Right forelimb (tissue), 1 donor: ENCODE results near the gene PCMT1.
"Not testable (repeated sequence)": the region's sequence is repeated elsewhere in the genome, so short reads cannot be mapped to it uniquely, and the experiment has no call there.

Source experiments
- DNase-seq: peaks from one replicate; pipeline ENCODE4 v3.0.0-alpha.2; 2018

The PCMT1 gene

GRCh38 chr6:149751239-149751638 is 1.7 kb downstream of the PCMT1 start:
- no peak for DNase-seq

DNA sequence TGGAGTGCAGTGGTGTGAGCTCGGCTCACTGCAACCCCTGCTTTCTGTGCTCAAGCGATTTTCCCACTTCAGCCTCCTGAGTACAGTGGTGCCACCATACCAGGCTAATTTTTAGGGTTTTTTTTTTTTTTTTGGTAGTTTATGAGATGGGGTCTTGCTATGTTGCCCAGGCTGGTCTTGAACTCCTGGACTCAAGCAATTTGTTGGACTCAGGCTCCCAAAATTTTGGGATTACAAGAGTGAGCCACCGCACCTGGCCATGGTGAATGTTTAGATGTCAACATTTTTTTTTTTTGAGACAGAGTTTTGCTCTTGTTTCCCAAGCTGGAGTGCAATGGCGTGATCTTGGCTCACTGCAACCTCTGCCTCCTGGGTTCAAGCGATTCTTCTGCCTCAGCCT is 2.4 kb downstream of the PCMT1 start:
- not testable (repeated sequence) for DNase-seq

DNA sequence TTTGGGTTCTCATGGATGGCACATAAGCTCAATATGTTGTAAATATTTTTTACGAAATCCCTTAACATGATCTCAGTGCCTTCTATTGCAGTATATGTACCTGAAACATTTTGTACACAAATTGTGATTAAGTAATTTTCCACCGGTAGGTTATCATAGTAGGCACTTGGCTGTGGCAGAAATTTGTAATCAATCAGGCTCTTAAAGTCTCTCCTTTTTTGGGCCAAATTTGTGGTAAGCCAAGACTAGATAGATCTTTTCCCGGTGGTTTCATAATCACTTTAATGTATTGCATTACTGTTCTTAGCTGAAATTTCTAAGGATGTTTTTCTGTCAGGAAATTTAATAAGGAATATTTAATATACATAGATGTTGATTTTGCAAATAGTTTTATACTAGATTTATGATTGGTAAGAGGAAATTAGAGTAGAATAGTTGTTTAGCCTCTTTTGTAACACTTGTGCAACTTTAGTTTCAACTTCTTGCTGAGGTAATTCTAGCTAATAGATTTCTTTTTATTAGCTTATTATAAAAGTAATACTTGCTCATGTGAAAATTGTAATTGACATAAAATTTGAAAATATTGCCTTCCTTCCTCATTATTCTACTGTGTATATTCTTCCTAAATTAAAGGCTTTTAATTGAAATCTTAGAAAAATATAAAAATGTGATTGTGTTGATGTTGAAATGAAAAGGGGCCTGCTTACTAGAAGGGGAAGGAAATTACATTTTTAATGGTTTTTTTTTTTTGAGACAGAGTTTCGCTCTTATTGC is 3.2 kb downstream of the PCMT1 start:
- DNase-seq, result no peak

DNA sequence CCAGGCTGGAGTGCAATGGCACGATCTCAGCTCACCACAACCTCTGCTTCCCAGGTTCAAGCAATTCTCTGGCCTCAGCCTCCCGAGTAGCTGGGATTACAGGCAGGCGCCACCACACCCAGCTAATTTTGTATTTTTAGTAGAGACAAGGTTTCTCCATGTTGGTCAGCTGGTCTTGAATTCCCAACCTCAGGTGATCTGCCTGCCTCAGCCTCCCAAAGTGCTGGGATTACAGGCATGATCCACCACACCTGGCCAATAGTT is 3.8 kb downstream of the PCMT1 start:
- DNase-seq, result not testable (repeated sequence)

DNA sequence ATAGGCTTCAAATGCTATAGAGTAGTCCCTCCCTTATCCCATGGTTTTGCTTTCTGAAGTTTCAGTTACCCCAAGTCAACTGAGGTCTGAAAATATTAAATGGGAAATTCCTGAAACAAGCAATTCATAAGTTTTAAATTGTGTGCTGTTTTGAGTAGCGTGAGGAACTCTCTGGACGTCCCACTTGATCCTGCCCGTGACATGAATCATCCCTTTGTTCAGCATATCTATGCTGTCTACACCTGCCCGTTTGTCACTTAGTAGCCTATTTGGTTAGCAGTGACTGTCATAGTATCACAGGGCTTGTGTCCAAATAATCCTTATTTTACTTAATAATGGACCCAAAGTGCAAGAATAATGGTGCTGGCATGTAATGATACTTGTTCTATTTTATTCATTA is 5.0 kb downstream of the PCMT1 start:
- DNase-seq, result no peak

- no peak for DNase-seq
These were observed 6.0 kb downstream of the PCMT1 start for GRCh38 chr6:149755300-149756260.

DNA sequence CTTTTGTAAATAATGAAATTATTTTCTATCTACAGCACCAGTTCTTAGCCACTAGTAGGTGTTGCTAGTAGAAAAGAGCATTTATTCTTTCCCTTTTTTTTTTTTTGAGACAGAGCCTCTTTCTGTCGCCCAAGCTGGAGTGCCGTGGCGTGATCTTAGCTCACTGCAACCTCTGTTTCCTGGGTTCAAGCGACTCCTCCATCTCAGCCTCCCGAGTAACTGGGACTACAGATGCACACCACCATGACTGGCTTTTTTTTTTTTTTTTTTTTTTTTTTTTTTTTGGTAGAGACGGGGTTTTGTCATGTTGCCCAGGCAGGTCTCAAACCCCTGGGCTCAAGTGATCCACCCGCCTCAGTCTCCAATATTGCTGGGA is 6.7 kb downstream of the PCMT1 start:
- DNase-seq, result no peak

DNA sequence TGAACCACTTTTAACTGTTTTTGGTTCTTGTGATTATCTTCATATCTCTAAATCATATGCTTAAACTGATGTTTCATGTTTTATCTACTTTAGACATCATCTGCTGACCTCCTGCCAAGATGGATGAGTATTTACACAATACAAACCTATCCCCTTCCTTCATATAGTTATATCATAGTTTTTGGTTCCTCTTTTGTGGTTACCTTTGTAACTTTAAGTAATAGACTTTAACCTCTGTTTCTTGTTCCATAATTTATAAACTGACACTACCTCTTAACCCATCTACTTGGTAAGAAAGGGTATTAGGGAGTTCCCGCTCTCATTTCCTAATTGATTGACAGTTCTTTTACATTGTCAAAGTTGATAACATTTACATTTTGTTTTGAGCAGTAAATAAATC is 11.9 kb downstream of the PCMT1 start:
- DNase-seq, result no peak

DNA sequence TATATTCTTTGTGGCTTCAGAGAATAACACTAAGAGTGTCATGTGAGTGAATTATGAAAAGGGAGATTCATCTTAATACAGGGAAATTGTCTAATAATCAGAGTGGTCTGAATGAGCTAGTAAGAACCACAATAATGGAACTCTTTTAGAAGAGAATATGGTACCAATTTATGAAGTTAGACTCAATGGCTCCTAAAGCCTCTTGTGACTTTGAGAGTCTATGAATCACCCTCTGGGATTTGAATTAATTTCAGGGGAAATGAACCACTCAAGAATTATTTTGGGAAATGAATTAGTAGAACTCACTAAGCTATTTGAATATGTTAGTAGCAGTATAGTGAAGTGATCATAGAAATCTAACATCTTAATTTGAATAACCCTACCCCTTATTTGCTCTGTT is 14.3 kb downstream of the PCMT1 start:
- no peak for DNase-seq

- DNase-seq, result no peak
These were observed 16.7 kb downstream of the PCMT1 start for GRCh38 chr6:149766156-149766769.

GRCh38 chr6:149769676-149770075 is 20.1 kb downstream of the PCMT1 start:
- no peak for DNase-seq

DNA sequence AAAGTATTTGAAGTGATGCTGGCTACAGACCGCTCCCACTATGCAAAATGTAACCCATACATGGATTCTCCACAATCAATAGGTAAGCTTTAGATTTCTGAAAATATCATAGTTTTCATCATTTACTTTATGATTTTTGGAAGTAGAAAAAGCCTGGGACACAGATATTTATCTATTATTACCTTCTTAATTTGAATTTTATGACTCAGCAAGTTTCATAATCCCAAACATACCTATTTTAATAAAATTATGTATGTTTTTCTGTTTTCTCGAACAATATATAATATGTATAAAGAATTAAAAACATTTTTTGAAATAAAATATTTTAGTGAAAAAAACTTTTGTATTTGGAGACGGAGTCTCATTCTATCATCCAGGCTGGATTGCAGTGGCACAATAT is 21.6 kb downstream of the PCMT1 start:
- DNase-seq, result no peak

GRCh38 chr6:149771925-149772324 is 22.4 kb downstream of the PCMT1 start:
- no peak for DNase-seq

DNA sequence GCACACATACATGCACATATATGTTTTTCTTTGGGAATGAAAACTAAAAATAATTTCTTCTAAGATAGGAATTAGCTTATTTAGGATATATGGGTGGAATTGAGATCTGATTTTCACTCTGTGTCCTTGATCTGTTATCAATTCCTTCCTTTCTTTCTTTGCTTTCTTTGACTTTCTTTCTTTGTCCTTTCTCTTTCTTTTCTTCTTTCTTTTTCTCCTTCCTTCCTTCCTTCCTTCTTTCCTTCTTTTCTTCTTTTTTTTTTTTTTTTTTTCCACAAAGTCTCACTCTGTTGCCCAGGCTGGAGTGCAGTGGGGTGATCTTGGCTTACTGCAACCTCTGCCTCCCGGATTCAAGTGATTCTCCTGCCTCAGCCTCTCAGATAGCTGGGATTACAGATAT is 28.1 kb downstream of the PCMT1 start:
- no peak for DNase-seq

GRCh38 chr6:149779644-149779963 is 30.1 kb downstream of the PCMT1 start:
- DNase-seq, result no peak

- DNase-seq, result no peak
These were observed 32.2 kb downstream of the PCMT1 start for GRCh38 chr6:149781715-149782114.

GRCh38 chr6:149782337-149782736 is 32.8 kb downstream of the PCMT1 start:
- no peak for DNase-seq

GRCh38 chr6:149783551-149783950 is 34.0 kb downstream of the PCMT1 start:
- DNase-seq, result no peak

- no peak for DNase-seq
These were observed 56.6 kb downstream of the PCMT1 start for GRCh38 chr6:149806127-149806526.

DNA sequence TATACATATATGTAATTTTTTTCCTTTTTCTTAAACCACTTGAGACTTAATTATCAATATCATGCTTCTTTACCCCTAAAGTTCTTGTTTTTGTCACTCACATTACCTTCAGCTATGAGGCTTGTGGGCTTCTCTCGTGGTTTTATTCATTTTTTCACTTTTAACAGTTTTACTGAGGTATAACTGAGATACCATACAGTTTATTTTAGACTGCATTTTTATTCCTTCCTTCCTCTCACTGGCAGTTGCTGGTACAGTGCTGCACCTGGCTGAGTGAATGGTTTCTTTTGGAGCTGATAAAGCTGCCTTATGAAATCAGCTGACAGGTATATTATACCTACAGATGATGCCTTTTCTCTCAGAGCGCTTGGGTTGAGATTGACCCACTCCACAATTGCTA is 60.3 kb downstream of the PCMT1 start:
- DNase-seq, result no peak

DNA sequence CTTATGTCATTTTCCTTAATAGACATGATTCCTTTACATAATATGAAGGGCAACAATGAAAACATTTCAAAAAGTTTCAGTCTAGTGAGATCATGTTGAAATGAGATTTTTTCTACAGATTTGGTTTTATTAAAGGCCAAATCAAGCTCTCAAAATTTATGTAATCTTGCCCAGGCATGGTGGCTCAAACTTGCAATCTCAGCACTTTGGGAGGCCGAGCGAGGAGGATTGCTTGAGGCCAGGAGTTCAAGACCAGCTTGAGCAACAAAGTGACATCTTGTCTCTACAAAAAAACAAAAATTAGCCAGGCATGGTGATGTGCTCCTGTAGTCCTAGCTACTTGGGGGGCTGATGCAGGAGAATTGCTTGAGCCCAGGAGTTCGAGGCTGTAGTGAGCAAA is 63.8 kb downstream of the PCMT1 start:
- DNase-seq, result no peak

GRCh38 chr6:149815788-149816187 is 66.2 kb downstream of the PCMT1 start:
- no peak for DNase-seq

GRCh38 chr6:149820506-149820905 is 71.0 kb downstream of the PCMT1 start:
- no peak for DNase-seq

DNA sequence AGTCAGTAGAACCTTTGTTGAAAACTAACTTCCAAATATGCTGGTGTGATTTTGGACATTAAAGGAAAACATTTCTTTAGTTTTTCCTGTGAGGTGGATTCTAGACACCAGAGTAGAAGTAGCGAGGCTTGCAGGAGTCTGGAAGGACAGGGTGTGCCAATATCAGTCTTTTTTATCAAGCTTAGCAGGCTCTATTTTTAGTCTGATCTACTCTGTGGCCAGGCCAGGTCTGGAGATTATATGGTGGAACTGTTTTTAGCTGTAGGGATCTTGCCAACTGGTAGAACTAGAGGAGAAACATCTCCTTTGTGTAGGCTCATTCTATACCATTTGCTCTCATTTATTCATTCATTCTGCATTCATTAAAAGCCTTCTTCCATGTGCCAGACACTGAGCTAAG is 72.0 kb downstream of the PCMT1 start:
- no peak for DNase-seq
